Hindlimb muscle (tissue), 1 donor: ENCODE results near the gene LCE3B. TPM values are rescaled to one million over a fixed set of nuclear protein-coding genes. Genes with fewer than 3 reads are reported as not detected.
"Not testable (repeated sequence)": the region's sequence is repeated elsewhere in the genome, so short reads cannot be mapped to it uniquely, and the experiment has no call there.

Experiments used
- DNase-seq: peaks from one replicate; pipeline ENCODE4 v3.0.0-alpha.2; 2013
- polyA plus RNA-seq: library from polyadenylated mRNA; unstranded; fragments of 120-200 nt; gene quantifications from one replicate; pipeline ENCODE4 v1.2.1, GENCODE V29; 2013; ENCODE audit not compliant: insufficient read length

Gene LCE3B, protein sequence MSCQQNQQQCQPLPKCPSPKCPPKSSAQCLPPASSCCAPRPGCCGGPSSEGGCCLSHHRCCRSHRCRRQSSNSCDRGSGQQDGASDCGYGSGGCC
- polyA plus RNA-seq, result not detected

DNA sequence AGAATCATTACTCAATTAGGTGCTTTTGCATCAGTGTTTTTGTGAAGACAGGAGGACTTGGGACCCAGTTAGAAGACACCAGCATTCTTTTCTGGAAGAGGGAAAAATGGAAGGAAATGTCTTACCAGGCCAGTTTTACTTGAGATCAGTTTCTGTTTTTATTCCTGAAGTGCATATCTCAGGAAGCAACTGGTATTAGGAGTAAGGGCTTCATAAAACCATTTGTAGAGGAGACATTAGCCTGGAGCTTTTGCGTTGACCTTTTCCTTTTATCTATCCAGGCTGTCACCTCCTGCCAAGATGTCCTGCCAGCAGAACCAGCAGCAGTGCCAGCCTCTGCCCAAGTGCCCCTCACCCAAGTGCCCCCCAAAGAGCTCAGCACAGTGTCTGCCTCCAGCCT lies at the start of gene LCE3B:
Gene LCE3B (plus strand): TSS at position 301 of the 400 bp plus-strand sequence. CDS start 0 bp downstream, at position 301.
- DNase-seq, result no peak

DNA sequence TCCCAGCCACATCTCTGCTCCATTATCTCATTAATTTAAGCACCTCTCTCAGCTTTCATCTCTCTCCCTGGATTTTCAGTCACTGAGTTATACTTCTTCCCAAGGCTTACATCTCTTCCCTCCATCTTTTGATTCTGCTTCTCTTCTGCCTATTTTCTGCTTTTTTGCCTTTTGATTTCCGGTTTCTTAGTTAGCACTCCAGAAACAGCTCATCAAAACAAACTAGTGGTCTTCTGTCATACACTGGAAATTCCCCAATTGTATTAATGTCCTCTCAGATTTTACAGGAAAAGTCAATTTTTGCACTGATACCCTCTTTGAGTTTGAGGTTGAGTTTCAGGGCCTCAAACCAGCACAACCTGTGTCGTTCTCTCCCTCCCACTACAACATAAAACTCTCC lies 48.5 kb upstream of the LCE3B start:
- no peak for DNase-seq

DNA sequence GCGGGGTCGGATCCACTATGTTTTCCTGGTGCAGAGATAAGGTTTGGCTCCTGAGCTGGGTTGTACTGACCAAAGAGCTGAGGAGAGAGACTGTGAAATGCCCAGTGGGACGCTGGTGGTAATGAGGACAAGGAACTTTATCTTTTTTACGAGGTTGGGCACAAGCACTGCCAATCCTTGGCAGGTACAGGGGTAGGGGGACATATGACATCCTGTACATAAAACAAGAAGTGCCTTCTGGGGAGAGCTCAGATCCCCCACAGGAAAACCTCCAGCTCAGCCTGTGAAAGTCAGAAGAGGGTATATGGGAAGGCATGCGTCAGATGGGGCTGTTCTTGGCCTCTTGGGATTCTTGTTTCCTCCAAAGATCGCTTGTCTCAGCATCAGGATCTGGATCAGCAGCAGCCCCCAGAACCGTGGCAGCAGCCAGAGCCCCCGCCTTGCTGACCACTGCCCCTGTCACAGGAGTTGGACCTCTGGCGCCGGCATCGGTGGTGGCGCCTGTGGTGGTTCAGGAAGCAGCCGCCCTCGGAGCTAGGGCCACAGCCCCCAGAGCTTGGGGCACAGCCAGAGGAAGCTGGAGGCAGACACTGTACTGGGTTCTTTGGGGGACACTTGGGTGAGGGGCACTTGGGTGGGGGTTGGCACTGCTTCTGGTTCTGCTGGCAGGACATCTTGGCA lies 47.9 kb upstream of the LCE3B start:
- DNase-seq, result no peak

DNA sequence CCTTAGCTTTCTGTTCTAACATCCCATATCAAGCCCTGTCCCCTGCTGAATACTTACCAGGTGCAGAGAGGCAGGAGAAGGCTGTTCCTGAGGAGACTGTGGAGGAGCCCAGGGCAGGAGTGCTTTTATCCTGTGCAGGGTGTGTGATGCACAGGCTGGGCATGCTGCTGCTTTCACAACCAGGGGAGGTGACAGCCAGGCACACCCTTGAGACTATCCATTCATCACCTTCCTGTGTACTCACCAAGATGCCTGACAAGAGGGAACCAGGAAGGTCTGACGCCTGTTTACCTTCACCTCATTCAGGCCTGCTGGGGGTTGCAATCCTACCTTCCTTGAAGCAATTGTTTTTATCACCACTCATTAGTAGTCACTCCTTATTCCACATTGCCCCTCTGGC lies 46.9 kb upstream of the LCE3B start, which contains the start of gene LCE3E:
Gene LCE3E (minus strand): TSS at position 100 of the 400 bp plus-strand sequence. CDS start 572 bp downstream, outside the sequence.
- DNase-seq, result no peak

DNA sequence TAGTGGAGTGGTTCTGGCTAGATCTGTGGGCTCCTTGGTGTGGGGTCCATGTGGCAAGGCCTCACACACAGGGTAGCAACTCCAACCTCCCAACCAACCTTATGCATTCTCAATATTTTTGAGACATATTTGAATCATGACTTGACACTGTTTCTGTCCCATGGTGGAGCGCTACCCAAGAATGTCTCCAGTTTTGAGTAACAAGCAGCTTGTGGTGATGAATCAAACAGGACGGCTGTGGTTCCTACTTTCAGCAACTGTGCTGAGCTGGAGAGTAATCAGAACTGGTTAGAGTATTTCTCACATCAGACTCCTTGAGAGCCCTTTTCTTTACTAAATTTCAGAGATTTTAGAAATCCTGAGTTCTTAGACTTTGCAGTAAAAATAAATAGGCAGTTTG lies 36.4 kb upstream of the LCE3B start:
- DNase-seq, result no peak

DNA sequence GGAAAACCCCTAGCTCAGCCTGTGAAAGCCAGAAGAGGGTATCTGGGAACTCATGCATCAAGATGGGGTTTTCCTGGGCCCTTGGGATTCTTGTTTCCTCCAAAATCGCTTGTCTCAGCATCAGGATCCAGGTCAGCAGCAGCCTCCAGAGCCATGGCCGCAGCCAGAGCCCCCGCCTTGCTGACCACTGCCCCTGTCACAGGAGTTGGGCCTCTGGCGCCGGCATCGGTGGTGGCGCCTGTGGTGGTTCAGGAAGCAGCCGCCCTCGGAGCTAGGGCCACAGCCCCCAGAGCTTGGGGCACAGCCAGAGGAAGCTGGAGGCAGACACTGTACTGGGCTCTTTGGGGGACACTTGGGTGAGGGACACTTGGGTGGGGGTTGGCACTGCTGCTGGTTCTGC lies 34.1 kb upstream of the LCE3B start:
- DNase-seq, result not testable (repeated sequence)

DNA sequence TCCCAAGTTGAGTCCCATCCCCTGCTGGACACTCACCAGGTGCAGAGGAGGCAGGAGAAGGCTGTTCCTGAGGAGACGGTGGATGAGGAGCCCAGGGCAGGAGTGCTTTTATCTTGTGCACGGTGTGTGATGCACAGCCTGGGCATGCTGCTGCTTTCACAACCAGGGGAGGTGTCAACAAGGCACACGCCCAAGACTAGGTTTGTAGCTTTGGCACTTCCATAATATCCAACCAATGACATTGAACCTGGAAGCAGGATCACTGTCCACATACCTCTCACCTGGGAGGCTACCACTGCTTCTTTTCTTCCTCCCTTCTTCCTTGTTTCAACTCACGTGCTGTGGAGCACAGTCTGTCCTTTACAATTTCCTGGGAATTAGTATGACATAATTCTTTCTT lies 33.2 kb upstream of the LCE3B start, which contains the start of gene LCE3D:
Gene LCE3D (minus strand): TSS at position 84 of the 400 bp plus-strand sequence. CDS start 580 bp downstream, outside the sequence.
- DNase-seq, result no peak

DNA sequence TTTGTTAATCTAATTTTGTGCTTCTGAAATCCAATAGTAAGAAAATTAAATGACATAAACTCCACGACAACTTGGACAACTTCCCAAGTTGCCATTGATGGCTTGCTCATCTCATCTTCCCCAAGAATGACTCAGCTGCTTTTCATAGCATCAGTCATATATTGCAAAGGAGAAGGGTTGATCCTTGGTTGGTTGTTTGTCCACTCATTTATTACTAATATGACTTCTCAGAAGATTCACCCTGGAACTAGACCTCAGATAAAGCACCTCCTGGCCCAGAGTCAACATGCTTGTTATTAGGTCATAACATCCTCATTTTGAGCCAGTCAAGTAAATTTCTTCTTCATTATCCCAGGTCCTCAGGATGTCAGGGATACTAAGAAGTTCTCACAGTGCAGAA lies 31.0 kb upstream of the LCE3B start:
- no peak for DNase-seq

DNA sequence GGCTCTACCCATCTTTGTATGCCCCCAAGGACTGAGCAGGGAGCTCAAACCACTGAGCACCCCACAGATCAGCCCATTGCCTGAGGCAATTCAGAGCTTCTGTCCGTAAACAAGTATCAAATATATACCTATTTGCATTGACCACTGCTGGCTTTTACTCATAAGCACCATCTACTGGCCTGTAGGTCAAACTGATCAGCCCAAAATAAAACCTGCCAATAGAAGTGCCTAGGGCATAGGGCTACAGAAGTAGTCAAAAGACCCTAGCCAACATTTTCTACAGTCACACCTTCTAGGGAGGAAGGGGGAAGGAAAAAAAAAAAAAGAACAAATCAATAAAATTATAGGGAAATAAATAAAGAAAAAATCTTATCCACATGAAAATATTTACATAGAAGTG lies 28.0 kb upstream of the LCE3B start:
- no peak for DNase-seq

DNA sequence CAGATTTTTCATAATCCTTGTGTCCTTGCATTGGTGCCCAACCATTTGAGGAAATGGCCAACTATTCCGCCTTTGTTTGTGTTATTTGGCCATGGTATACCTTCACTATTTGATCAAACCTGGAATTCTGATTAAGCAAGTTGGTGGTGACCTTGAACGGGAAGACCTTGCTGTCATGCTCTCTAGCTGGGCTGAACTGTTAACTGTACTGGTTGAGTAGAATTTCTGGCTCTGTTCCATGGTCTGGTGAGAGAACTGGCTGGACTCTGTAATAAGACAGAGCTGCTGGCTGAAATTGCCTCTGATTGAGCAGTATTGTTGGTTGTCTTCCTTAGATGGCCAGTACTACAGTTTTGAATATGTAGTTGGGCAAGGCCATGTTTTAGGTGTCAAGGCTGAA lies 16.6 kb upstream of the LCE3B start:
- DNase-seq, result no peak

DNA sequence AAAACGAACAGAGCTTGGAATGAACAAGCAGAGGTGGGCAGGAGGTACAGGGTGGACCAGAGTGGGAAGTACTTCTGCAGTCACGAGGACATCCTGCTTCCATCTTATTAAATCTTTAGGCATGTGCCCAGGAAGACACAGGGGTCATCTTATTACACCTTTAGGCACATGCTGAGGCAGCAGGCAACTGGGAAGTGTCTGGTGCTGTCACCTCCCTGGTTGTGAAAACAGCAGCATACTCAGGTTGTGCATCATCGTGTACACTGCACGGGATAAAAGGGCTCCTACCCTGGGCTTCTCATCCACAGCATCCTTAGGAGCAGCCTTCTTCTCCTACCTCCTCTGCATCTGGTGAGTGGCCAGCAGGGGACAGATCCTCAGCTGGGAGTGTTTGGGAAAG lies 13.7 kb upstream of the LCE3B start, which contains the start of gene LCE3C:
Gene LCE3C (plus strand): TSS at position 301 of the 400 bp plus-strand sequence. CDS start 498 bp downstream, outside the sequence.
- DNase-seq, result no peak

DNA sequence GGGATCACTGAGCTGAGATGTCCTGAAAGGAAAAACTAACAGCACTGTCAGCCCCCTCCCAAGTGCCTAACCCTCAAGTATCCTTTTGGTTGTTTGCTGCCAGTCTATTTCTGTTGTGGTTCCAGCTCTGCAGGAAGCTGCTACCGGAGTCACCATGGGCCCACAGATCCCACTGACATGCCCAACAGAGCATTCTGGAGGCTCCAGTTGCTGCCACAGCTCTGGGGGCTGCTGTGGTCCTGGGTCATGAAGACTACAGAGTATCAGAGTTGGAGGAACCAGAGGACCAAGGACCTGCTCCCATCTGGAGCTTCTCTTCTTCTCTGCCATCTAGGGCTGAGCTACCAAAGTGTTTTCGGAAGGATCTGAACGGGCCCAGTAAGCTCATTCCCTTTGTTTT lies 8.4 kb downstream of the LCE3B start:
- DNase-seq, result no peak

DNA sequence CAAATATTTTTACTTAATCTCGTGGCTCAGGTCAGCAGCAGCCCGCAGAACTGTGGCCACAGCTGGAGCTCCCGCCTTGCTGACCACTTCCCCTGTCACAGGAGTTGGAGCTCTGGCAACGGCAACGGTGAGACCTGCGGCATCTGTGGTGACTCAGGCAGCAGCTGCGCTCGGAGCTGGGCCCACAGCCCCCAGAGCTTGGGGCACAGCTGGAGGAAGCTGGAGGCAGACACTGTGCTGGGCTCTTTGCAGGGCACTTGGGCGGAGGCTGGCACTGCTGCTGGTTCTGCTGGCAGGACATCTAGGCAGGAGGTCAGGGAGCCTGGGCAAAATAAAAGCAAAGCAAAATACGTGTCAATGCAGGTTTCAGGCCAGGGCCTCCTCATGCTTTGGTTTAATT lies 9.2 kb downstream of the LCE3B start, which contains the start of gene LCE3A:
Gene LCE3A (minus strand): TSS at position 301 of the 400 bp plus-strand sequence. CDS start 0 bp downstream, at position 301.
- peak; percentile 19 for DNase-seq

DNA sequence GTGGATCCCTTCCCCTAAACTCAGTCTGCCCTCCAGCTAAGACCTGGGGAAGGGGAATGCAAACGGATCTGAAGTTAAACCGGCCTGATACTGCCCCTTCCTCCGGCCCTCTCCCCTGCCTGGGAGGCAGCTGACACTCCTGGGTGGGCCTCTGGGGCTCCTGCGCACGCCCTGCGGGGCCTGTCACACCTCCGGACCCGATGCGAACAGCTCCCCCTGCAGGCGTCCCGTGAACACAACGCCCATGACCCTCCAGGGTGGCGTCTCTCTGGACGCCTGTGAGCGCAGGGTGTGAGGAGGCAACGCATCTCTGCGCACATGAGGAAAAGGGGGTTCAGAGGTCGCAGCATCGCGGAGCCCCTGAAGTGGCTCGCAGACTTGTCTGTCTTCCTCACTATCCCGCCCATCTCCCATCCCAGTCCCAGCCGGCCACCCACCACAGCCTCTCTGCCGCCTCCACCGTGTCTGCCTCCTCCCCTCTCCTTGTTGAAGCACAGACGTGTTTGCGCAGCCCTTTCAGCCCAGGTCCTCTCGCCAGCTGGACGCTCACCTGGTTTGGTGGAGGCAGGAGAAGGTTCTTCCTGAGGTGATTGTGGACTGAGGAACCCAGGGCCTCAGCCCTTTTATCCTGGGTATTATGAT lies 9.7 kb downstream of the LCE3B start:
- no peak for DNase-seq

DNA sequence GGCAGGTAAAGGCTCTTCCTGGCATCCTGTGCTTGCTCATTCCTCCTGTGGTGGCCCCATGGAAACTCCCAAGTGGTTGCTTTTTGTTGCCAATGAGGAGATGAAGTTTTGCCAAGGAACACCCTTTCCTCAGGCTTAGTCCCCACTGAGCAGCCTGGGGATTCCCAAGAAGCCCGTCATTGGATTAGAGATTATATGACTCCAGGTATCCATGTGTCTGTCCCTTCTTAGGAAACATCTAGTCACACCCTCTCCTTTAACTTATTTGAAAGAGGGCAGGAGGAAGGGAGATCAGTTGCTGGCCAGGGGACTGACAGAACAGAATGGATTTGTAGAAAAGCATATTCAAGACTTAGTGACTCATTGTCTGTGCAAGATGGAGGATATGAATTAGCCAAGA lies 13.1 kb downstream of the LCE3B start:
- DNase-seq, result no peak

DNA sequence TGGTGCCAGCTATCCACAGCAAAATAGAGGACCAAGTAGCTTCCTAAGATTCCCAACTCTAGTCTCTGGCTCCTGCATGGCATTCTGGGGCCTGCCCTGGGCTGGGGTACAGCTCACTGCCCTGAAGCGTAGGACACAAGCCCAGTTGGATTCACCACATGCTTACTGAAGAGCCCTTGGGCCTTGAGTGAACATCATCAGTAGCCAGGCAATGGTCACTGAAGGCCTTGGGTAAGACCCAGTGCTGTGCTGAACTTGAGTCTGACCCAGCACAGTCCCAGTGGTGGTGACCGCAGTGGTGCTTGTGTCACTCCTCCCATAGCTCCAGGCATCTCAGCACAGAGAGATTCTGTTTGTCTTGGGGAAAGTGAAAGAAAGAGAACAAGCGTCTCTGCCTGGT lies 17.0 kb downstream of the LCE3B start:
- DNase-seq, result no peak

DNA sequence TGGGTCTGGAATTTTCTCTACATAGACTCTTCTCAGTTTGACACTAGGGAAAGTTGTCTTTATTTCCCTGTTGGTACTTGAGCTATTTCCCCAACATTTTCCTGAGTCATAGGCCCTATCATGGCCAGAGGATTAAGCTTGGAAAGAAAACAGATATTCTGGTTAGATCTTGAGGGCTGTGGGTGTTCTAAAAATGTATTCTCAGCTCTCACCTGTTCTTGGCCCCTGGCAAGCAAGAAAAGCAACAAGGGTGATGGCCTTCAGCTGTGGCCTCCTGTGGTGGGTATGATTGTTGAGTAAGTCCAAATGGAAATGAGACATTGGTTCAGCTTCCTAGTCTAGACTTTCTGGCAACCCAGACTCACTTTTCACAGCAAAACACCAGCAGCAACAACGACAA lies 26.7 kb downstream of the LCE3B start:
- no peak for DNase-seq

DNA sequence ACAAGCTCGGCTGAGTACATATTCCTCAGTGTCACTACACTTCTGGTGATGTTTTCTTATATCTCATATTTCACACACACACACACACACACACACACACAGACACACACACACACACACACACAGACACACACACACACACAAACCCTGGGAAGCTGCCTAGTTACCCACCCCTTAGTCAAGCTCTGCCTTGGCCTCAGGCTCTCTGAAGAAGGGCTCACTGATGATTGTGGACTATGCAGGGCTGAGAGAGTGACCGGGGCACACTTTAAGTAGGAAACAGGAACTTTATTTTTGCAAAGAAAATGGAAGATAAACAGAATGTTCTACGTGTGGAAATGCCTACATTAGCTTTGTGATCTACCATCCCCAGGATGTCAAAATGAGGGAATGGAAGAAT lies 30.3 kb downstream of the LCE3B start:
- DNase-seq, result no peak

DNA sequence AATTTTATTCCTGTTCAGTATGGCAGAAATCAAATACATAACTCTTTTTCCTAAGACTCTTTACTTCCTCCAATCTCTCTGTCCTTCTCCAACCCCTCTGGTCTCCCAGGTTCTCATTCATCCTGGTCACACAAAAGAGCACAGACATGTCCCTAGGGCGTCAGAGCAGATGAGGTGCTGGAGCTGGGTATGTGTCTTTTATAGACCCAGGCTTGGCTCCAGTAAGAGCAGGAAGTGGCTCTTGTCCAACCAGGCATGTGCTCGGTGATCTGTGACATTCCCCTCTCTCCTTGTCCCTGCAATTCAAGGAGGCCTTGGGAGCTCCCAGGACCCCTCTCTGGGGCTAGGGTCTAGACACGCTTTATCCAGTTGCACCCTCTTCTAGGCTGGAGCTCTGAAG lies 31.5 kb downstream of the LCE3B start:
- DNase-seq, result no peak

DNA sequence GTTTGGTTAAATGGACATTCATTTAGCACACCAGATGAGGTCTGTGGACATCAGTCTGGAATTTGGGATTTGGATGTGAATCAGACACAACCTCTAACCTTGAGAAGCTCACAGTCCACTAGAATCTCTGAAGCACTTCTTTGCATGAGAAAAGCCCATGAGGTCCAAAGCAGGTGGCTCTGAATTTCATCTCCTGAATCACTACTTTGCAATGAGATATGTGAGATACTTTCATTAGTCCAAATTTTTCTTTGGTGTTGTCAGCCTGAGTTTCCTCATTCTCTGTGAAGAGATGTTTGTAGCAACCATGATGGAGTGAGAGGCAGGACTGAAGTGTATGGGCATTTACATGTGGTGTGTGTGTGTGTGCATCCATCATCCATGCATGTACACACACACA lies 33.0 kb downstream of the LCE3B start:
- no peak for DNase-seq

DNA sequence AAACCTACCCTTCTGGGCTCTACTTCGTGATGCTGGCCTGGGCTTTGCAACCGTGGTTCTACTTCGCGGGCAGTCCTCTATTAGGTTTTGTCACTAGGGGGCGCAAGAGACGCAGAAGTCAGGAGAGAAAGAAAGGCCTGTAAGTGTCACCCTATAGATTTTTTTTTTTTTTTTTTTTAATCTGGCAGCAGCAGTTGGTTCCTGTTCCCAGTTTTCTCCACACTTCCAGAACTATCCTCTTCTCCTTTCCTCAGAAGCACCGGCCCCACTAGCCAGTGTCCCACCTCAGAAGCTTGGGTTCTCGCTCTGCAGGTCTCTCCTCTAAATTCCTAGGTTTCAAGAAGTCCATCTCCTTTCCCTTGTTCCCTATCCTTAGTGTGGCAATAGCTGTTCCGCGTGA lies 40.5 kb downstream of the LCE3B start:
- peak; percentile 36 for DNase-seq

DNA sequence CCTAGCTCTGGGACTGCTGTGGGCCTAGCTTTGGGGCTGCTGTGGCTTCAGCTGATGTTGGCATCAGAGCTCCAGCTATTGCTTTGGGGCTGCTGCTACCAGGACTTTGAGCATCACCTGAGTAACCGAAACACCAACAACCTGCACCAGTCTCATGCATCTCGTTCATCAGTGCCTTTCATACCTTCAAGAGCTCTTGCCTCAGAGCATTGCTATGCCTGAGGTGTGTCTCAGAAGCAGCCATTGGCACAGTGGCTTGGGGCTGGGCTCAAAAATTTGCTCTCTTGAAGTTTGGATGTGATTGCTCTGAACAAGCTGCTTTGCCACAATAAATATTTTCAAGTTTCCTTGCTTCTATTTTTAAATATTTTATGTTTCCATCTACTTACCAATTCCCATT lies 42.8 kb downstream of the LCE3B start:
- no peak for DNase-seq

DNA sequence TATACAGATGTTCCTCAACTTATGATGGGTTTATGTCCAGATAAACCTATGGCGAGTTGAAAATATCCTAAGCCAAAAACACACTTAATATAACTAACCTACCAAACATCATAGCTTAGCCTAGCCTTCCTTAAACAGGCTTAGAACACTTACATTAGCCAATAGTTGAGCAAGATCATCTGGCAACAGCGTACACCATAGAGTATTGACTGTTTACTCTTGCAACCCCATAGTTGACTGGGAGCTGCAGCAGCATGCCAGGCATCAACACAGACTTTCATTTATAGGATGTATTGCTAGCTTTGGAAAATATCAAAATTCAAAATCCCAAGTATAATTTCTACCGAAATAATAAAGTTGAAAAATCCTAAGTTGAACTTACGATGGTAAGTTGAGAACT lies 44.1 kb downstream of the LCE3B start:
- no peak for DNase-seq

DNA sequence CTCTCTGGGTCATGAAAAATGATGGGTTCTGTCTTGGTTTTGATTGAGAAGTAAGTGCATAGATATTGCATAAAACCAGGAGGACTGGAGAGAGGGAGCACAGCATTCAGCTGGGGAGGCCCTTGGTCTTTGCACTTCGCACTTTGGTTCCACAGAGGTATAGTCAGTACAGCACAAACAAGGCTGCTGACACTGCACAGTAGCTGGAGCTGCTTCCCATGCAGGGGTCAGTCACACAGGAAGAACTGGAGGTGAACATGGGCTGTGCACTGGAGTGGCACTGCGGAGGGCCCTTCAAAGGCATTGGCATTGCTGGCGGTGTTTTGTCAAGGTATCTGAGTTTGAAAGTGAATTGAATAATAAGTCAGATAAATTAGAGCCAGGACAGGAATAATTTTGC lies 45.0 kb downstream of the LCE3B start:
- DNase-seq, result no peak
